ENCODE data around the gene AGPAT1. TPM values are rescaled to one million over a fixed set of nuclear protein-coding genes. Genes with fewer than 3 reads are reported as not detected.
A peak's percentile ranks its signal among the peaks of the same experiment; 100 is the strongest.

Gene AGPAT1
- total and polyA plus RNA-seq, 7 donors: 35.0 to 77.8 (median 47.4) TPM

GRCh38 chr6:32174416-32174815 lies 1.5 kb downstream of the AGPAT1 start:
- no peak for DNase-seq
- Histone ChIP-seq H3K27ac (no peak overlapping the region), H3K4me1 (peaks cover 25% of the 10 kb centered on the region), H3K27me3 (ENCODE audit: insufficient read depth in 3 of 3, low read length in 2 of 3) (no peaks in the 10 kb centered on the region), H3K9me3 (no peaks in the 10 kb centered on the region), H3K36me3 (ENCODE audit: insufficient read depth in 1 of 2, low read depth in 1 of 2) (peaks cover 0 to 18% of the 10 kb centered on the region in 2 donors), H3K4me3 (peak overlapping the region; percentile 92)
- WGBS, 3 donors: 74 to 85% (median 77%) methylated on average over 1 of the region's 1 CpG
- intact Hi-C loops (cut with DNase I): no loop called here
- TF ChIP-seq CTCF (IDR thresholded peaks at IDR 0.05): no peak
- ATAC-seq: no peak

- ATAC-seq (no peak), DNase-seq (no peak)
- Histone ChIP-seq H3K4me3 (no peak overlapping the region), H3K4me1 (peaks cover 20% of the 10 kb centered on the region), H3K27me3 (ENCODE audit: insufficient read depth in 3 of 3, low read length in 2 of 3) (no peaks in the 10 kb centered on the region), H3K36me3 (ENCODE audit: insufficient read depth in 1 of 2, low read depth in 1 of 2) (peaks cover 0 to 29% of the 10 kb centered on the region in 2 donors), H3K27ac (no peak overlapping the region), H3K9me3 (no peaks in the 10 kb centered on the region)
- intact Hi-C loops (cut with DNase I): no loop called here
- 77 to 81% (median 79%) methylated on average over 4 of the region's 4 CpGs for WGBS, 3 donors
- no peak for TF ChIP-seq CTCF (IDR thresholded peaks at IDR 0.05)
Measured at GRCh38 chr6:32173051-32173727, 2.7 kb downstream of the AGPAT1 start.

DNA sequence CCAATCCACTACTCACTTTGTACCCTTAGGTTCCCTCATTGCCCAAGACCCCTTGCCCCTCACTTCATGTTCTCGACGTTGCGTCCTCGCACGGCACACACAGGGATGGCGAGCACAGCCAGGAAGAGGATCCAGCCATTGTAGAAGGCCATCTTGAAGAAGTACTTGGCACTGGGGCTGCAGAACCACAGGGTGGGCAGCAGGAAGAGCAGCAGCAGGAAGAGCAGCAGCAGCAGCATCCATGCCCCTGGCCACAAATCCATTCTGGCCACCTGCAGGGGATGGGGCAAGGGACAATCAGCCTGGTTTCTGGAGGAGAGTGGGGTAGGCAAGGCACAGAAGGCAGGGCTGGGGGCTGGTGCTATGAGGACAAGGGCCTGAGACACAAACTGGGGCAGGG lies 4.7 kb downstream of the AGPAT1 start:
- H3K9me3 ChIP-seq: no peaks in the 10 kb centered on the region
- ATAC-seq (no peak), DNase-seq (no peak)
- H3K27ac ChIP-seq: no peak overlapping the region
- no peak for TF ChIP-seq CTCF (IDR thresholded peaks at IDR 0.05)
- no peaks in the 10 kb centered on the region for H3K27me3 ChIP-seq (ENCODE audit: insufficient read depth in 3 of 3, low read length in 2 of 3)
- peaks cover 10% of the 10 kb centered on the region for H3K4me1 ChIP-seq
- H3K36me3 ChIP-seq (ENCODE audit: insufficient read depth in 1 of 2, low read depth in 1 of 2): peaks cover 0 to 48% of the 10 kb centered on the region in 2 donors
- intact Hi-C loops (cut with DNase I): no loop called here
- WGBS, 3 donors: 90 to 97% (median 92%) methylated on average over 6 of the region's 6 CpGs
- no peak overlapping the region for H3K4me3 ChIP-seq

- Histone ChIP-seq H3K4me3 (no peak overlapping the region), H3K4me1 (peaks cover 10% of the 10 kb centered on the region), H3K27ac (no peak overlapping the region), H3K27me3 (ENCODE audit: insufficient read depth in 3 of 3, low read length in 2 of 3) (no peaks in the 10 kb centered on the region), H3K36me3 (ENCODE audit: insufficient read depth in 1 of 2, low read depth in 1 of 2) (peaks cover 0 to 54% of the 10 kb centered on the region in 2 donors), H3K9me3 (no peaks in the 10 kb centered on the region)
- no peak for ATAC-seq
- intact Hi-C loops (cut with DNase I): no loop called here
- no peak for TF ChIP-seq CTCF (IDR thresholded peaks at IDR 0.05)
- no peak for DNase-seq
- 88 to 93% (median 89%) methylated on average over 11 of the region's 11 CpGs for WGBS, 3 donors
Measured at GRCh38 chr6:32170294-32170693, 5.6 kb downstream of the AGPAT1 start.
